ENCODE measurements around the gene BMP5.
"Not testable (repeated sequence)": the region's sequence is repeated elsewhere in the genome, so short reads cannot be mapped to it uniquely, and the experiment has no call there.

The BMP5 gene

GRCh38 chr6:55875400-55875799 lies at the start of gene BMP5:
Gene BMP5 (minus strand): TSS chr6:55875590. CDS start chr6:55874865, 725 bp downstream.
- no peak for DNase-seq (ENCODE audit: low read depth in 3 of 3)

- no peak for DNase-seq (ENCODE audit: low read depth in 3 of 3)
Observed at GRCh38 chr6:55922406-55922805, 47.0 kb upstream of the BMP5 start.

- no peak for DNase-seq (ENCODE audit: low read depth in 3 of 3)
Observed at GRCh38 chr6:55919716-55920308, 44.4 kb upstream of the BMP5 start.

- DNase-seq (ENCODE audit: low read depth in 3 of 3) = no peak
Observed at GRCh38 chr6:55918639-55919038, 43.2 kb upstream of the BMP5 start.

GRCh38 chr6:55917751-55918415 lies 42.5 kb upstream of the BMP5 start:
- no peak for DNase-seq (ENCODE audit: low read depth in 3 of 3)

- DNase-seq (ENCODE audit: low read depth in 3 of 3) = no peak
Observed at GRCh38 chr6:55916188-55916587, 40.8 kb upstream of the BMP5 start.

- no peak for DNase-seq (ENCODE audit: low read depth in 3 of 3)
Observed at GRCh38 chr6:55913228-55914195, 38.1 kb upstream of the BMP5 start.

- not testable (repeated sequence) for DNase-seq (ENCODE audit: low read depth in 3 of 3)
Observed at GRCh38 chr6:55910466-55910865, 35.1 kb upstream of the BMP5 start.

- not testable (repeated sequence) for DNase-seq (ENCODE audit: low read depth in 3 of 3)
Observed at GRCh38 chr6:55909911-55910310, 34.5 kb upstream of the BMP5 start.

GRCh38 chr6:55902796-55903195 lies 27.4 kb upstream of the BMP5 start:
- no peak for DNase-seq (ENCODE audit: low read depth in 3 of 3)

GRCh38 chr6:55901765-55902270 lies 26.4 kb upstream of the BMP5 start:
- no peak for DNase-seq (ENCODE audit: low read depth in 3 of 3)

GRCh38 chr6:55898342-55898741 lies 23.0 kb upstream of the BMP5 start:
- no peak for DNase-seq (ENCODE audit: low read depth in 3 of 3)

- DNase-seq (ENCODE audit: low read depth in 3 of 3) = no peak
Observed at GRCh38 chr6:55897346-55897745, 22.0 kb upstream of the BMP5 start.

GRCh38 chr6:55895972-55896730 lies 20.8 kb upstream of the BMP5 start:
- DNase-seq (ENCODE audit: low read depth in 3 of 3) = no peak

- DNase-seq (ENCODE audit: low read depth in 3 of 3) = no peak
Observed at GRCh38 chr6:55892749-55893357, 17.5 kb upstream of the BMP5 start.

- DNase-seq (ENCODE audit: low read depth in 3 of 3) = no peak
Observed at GRCh38 chr6:55888917-55889316, 13.5 kb upstream of the BMP5 start.

- DNase-seq (ENCODE audit: low read depth in 3 of 3) = no peak
Observed at GRCh38 chr6:55886185-55886836, 10.9 kb upstream of the BMP5 start.

GRCh38 chr6:55882718-55883569 lies 7.6 kb upstream of the BMP5 start:
- DNase-seq (ENCODE audit: low read depth in 3 of 3) = no peak

- no peak for DNase-seq (ENCODE audit: low read depth in 3 of 3)
Observed at GRCh38 chr6:55877283-55877682, 1.9 kb upstream of the BMP5 start.

- no peak for DNase-seq (ENCODE audit: low read depth in 3 of 3)
Observed at GRCh38 chr6:55874316-55874715, 1.1 kb downstream of the BMP5 start.
